Hindlimb muscle (tissue), 1 donor: Measurements from ENCODE around the gene DENND2D. TPM values are rescaled to one million over a fixed set of nuclear protein-coding genes. Genes with fewer than 3 reads are reported as not detected.

Source experiments
- DNase-seq: peaks from one replicate; pipeline ENCODE4 v3.0.0-alpha.2; 2013
- polyA plus RNA-seq: library from polyadenylated mRNA; unstranded; fragments of 120-200 nt; gene quantifications from one replicate; pipeline ENCODE4 v1.2.1, GENCODE V29; 2013; ENCODE audit not compliant: insufficient read length

The DENND2D gene
- polyA plus RNA-seq, 1 donor, result 2.8 TPM

DNA sequence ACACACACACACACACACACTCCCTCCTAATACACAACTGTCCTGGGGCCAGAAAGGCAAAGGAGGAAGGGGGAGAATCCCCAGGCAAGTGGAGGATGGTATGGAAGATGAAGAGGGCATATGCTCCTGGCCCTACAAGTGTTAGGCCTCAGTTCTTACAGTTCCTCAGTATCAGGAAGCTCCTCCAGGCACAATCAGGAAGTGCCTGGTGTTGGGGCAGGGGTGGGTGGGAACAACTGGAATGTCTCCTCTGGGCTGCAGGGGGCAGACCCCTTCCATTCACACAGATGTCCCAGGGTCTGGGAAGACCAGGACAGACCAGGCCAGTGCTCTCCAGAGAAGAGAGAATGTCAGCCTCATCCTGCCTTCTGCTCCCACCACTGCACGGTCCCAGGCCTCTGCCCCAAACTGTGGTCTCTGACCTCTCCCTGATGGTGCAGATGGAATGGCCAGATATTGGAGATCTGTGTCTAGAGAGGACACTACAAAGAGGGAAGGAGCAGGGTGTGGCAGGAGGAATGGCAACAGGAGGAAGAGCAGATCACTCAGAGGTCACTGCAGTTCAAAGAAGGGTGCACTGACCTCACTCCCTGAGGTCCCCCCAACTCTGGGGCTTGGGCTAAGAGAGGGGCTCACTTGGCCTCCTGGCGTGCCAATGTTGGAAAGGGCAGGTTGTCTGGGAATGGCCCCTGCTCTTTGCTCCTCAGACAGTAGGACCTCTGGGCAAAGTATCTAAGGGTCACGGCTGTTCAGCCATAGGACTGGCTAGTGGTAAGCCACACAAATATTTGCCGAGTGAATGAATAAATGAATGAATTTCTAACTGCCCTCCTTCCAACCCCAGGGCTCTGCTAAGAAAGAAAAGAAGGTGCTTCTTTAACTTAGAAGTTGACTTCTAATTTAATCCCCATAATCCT lies 2.5 kb upstream of the DENND2D start:
- DNase-seq, result no peak

DNA sequence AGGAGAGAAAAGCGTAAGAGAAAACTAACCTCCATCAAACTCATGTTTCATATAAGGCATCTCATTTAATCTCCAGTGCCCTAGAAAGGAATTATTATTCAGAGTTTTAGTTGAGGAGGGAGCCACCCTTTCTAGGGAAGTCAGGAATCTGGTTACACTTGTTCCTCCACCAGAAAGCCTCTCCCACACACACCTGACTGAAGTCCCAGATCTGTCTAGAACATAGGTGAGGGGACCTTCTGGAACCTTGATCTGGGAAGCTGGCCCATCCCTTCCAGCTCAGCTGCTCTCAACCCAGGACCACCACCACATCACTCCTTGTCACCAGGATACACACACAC lies 1.9 kb upstream of the DENND2D start:
- no peak for DNase-seq

DNA sequence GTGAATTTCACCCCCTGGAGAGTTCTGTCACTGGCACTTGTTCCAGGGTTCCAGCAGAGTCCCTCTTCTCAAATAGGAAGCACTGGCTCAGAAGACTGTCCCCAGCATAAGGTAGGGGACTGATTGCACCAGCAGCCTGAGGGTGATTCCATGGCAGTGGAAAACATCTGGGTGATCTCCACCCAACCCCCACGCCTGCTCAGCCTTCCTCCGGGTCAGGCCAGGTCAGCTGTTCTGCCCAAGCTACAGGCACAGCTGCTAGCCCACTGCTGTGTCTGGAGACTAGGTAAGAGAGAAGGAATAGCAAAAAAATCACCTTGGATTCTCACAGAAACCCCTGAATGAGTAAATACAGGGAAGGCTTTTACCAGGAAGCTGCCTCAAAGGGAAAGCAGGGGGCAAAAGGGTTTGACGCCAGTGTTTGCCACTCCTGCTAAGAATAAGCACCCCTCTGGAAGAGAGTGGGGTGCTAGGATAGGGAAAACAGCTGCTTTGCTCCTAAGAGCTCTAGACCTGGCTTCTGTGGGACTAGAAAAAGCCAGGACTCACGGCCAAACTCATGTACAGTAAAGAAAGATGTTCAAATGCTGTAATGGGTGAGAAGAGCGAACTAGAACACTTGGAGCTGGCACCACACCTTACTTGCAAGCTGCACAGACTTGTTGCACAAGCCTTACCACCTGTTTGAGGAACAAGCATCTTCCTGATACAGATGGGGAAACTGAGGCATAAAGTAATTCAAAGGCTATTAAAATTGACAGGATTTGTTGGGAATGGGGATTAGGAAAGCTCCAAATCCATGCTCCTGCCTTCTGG lies 1.0 kb upstream of the DENND2D start:
- DNase-seq, result no peak

DNA sequence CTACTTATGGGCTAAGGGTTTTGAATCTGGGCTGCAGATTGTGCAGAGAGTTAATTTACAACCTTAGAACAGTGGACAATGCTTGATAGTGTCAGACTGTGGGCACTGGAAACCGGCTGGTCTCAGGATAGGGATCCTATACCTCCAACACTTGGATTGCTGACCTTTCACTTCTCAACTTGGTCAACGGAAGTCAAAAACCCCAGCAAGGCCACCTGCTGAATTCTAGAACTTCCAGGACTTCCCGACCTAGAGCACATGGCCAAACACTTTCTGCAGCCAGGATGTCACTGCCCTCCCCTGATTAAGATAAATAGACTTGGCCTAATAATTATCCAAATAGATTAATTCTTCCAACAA lies 336 bp upstream of the DENND2D start:
- DNase-seq, result no peak

DNA sequence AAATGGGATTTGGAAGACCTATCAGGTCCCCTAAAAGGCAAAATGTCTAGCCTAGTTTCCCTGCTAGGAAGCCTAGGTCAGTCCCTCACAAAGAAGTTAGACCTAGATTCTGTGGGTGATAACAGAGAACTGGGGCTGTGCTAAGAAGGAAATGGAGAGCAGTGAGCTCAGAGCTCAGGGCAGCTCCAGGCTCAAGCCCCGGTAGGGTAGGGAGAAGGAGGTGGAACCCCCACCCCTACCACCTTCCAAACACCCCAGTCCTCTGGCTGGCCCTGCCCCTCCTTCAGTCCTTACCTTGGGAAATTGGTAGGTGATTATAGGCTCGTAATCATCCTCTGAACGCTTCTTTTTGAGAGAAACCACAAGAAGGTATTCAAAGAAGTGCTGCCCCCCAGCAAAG lies 1.1 kb downstream of the DENND2D start:
- no peak for DNase-seq

DNA sequence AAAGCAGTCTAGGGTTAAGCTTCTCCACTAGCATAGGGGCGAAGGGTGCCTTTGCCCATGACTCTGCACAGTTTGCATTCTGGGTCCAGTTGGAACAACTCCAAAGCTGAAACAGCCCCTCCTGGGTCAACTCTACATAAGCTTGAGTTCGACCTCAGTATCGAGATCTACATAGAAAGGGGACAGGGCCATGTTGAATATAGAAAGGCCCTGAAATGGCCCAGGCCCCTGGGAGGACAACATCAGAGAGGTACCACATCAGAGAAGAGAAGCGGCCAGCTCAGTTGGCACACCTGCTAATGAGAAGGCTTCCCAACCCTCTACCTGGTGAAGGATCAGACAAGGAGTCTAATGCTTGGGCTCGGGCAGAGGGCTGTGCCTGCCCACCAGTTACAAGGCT lies 1.6 kb downstream of the DENND2D start:
- no peak for DNase-seq

DNA sequence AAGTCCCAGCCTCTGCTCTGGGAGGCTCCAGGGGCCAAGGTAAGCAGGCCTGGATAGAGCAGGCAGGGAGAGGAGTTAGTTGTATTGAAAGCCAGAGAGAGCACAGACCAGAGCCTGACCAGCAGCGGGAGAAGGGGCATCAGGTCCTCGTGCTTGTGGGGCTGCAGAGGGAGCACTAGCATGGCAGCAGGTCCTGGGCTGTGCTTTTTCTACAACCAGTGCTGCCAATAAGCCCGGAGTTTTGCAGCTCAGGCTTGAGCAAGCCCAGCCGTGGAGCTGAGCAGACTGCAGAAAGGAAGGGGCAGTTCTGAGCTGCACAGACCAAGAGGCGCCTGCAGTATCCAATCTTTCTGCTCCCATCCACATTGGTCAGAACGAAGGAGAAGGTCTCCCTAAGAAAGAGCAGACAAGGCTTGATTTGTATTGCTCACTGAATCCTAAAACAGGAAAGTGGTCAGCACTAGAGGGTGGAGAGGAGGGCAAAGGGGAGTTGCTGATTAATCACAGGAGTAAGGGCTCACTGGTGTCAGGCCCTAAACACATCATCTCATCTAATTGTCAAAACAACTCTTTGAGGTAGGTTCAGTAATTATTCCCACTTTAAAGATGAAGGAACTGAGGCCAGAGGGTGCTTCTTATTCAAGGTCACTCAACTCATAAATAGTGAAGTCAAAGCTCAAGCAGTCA lies 2.7 kb downstream of the DENND2D start:
- no peak for DNase-seq

DNA sequence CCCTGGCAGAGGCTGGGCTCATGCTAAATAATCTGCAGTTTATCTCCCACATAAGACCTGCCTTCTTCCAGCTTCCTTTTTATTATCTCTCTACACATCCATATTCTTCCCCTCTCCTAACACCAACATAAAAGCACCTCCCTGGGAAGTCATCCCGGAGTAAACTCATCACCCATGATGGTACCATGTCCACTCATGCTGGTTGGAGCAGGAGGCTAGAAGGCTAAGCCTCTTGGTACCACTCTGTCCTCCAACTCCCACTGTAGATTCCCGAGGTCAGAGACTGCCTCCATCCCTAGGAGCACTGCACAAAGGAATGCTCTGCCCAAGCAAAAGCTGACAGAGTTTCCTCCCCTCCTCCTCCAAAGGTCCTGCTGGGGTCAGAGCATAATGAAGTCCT lies 4.2 kb downstream of the DENND2D start:
- DNase-seq, result no peak

DNA sequence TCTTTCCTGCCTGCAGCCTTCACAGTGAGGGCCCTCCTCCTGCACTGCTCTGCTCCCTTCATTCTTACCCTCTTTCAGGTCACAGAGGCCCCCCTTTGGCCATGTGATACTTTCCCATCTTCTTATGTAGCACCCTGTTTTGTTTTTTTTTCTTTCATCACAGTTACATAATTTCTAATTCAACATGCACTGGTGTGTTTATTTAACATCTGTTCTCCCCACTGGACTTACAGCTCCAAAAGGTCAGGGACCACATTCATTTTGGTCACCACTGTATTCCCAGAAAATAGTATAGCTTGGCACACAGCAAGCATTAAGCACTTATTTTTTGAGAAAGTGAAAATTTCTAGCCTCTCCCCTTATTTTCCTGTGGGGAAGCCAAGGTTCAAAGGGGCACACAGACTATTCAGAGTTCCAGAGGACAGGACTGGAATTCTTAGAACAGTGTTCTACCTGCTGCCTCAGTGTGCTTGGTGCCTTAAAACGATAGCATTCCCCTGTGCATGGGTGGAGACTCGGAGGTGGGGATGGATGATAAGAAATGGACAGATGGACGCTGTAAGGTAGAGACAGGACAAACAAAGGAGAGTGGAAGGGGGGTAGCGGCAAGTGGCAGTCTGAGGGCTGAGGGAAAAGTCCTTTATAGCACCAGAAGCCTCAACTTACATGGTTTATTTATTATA lies 5.3 kb downstream of the DENND2D start:
- no peak for DNase-seq

DNA sequence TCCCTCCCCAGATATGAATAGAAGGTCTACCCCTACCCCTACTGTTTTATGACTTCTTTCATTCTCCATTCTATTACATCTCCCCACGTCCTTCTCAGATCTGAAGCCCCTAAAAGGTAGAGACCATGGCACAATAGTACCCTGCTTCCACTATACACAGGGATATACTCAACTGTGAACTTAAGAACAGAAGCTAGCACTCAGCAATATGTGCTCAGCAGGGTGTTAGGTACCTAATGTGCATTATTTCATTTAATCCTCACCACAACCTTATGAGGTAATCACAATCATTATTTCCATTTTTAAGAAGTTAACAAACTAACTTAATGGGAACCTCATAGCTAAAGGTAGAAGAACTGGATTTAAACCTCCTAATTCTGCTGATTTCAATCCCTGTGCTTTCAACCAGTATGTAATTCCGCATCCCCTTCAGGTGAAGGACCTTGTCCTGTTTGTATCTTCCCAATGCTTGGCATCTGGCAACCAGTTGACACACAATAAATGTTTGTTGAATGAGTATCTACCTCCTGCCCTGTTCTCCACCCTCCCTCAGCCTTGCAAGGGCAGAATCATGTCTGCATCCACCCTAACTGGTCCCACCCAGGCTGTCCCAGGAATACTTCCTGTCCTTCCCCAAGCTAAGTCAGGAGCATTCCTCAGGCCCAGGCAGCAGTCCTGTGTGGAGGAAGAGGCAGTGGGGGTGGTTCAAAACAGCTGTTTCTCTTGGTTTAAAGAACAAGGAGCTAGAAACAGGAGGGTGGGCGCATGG lies 6.5 kb downstream of the DENND2D start:
- no peak for DNase-seq

DNA sequence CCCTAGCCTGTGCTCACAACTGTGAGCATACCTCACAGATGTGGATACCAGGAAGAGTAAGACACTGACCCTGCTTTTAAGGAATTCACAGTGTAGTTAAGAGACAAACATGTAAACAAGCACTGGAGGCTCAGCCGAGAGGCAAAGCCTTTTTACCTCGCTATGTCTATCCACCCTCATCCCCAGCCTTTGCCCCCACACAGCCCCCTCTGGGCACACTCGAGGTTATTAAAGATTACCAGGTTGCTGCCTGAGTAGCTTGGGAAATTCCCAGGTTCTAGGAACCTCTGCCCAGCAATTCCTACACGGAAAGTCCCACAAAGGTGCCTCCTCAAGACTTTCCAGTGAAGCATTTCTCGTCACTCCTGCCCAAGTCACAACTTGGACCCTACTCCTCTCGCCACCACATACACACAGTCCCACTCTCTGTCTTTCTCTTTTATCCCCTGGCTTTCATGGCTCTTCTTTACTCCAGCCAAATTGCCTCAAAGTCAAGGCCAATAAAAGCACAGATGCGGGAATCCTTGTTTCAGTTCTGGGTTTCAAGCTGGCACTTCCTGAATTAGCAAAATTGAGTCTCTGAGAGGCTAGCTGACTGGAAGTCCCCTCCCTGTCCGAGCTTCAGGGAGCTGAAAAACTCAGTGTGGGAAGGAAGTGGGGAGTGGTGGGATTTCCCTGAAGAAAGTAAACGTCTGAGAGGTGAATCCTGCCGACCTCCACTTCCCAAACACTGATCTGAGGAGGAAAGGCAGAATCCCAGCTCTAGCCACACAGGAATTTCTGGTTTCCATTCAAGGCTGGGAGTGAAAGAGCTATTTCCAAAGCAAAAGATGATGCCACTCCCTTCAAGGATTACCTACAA lies 7.6 kb downstream of the DENND2D start:
- DNase-seq, result no peak

DNA sequence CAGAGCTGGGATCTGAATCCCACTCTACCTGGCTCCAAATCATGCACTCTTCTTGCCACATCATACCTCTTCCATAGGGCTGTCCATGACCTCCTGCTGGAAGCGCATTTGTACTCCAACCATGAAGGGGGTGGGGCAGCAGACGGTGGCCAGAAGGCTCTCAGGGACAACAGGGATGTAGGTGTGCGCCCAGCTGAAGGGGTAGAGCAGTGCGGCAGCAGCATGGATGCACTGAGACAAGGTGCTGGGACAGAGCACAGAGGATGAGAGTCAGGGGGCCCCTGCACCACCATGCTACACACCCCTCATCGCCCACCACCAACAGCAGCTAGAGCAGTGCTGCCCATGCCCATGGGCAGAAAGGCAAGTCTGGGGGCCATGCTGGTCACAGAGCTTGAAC lies 8.4 kb downstream of the DENND2D start:
- no peak for DNase-seq

DNA sequence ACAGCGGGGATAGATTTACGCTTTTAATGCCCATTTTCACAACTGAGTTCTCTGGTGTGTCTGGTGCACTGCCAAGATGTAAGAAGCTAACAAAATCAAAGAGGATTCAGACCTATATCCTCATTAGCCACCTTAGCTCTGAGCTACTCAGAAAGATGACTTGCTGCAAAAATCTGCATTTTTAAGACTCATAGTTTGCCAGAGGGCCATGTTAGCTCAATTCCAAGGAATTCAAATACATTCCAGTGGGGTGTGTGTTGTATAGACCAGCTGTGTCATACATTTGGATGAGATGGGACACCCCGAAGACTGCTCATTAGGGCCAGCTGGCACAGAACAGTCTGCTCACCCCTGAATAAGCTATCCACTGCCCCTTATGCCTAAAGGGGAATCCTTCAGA lies 8.9 kb downstream of the DENND2D start:
- no peak for DNase-seq

DNA sequence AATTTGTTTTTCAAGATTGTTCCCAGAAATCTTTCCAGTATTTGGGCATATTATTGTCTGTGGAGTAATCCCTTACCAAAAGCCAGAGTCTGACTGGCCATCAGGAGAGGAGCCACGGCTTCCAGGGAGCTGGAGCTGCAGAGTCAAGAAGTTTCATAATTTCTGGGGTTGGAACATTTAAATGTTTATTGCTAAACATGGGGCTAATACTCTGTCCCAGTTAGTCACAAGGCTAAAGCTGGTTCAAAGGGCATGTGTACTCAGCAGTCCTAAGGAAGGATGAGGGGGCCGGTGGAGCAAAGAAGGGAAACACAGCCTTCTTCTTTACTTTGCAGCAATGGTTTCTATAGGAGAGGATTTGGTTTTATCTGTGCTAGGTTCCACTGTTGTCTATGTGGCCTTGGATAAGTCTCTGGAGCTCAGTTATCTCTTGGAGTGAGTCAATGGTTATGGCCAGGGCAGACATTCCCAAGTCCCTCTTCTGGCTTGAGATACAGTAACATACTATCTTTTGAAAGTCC lies 9.5 kb downstream of the DENND2D start:
- DNase-seq, result no peak

DNA sequence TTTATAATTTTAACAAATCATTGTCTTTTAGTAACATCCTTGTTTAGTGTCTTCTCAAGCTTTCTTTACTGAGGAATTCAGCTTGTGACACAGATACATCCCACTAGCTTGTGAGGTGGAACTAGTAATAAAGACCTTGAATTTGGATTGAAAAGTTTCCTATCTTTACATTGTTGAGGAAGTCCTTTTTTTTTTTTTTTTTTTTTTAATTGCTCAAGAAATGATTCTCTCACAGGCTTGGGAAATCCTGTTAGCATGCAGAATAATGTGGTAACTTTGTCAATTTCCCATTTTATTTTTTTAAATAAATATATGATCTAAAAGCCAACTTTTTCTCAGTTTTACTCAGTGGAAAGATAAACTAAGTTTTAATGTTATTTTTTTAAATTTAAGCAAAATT lies 15.8 kb downstream of the DENND2D start:
- DNase-seq, result no peak

DNA sequence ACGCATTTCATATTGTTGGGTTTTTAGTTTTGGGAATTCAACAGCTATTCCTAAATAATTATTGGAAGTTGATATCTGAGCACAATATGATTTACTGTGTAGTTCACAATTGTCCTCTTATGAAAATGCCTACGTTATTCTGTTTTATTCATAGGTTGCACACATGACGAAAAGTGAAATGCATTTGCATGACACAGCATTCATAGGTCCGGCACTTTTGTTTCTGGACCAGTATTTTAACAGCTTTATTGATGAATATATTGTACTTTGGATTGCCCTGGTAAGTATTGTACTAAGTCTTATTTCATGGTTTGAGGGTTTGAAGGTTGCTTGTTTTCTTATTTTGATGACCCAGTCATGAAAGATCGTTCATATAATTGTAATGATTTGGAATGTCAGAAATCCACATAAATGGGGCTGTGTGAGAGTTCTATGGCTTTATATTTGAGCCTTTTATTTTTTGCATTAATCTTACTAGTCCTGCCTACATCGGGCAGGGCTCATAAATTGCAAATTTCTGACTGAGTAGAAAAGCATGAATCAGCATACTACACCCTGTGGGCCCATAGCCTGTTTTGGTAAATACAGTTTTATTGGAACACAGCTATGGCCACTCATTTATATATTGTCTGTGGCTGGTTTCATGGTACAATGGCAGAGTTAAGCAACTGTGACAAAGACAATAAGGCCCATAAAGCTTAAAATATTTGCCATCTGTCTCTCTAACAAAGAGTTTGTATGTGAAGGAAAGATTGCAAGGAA lies 17.0 kb downstream of the DENND2D start:
- DNase-seq, result no peak

DNA sequence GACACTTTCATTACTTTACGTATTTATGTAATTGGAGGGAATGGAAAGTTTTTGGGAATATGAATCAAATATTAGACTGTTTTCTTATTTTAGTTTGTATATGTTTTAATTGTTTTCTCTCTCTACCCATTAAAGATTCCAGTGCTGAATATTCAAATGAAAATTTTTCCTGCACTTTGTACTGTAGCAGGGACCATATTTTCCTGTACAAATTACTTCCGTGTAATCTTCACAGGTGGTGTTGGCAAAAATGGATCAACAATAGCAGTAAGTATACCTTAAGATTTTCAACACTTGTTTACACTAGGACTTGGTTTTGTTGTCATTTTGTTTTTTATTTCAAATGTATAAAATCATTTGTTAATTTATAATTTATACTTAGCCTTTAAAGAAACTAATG lies 18.4 kb downstream of the DENND2D start:
- DNase-seq, result no peak

DNA sequence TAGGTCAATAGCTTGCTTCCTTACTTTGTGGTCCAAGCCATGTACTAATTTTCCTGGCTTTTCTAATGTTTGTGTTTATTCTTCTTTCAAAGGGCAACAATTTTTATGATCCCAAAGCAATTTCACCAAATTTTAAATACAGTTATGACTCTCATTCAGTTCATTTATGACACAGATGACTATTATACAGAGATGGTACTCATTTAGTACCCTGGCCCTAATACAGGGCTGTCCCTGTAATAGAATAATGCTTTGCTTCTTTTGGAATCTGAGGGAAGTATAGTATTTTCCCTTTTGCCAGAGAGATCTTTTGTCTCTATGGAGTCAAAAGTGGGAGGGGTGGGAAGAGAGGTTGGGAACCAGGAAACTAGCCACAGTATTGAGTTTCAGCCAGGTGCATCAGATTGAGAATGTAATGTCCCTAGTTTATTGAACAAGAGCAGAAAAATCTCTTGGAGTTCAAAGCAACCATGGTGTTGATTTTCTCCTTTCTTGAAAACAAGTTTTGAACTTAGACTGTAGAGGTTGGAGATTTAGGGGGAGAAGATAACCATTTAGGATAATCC lies 20.4 kb downstream of the DENND2D start:
- DNase-seq, result no peak

DNA sequence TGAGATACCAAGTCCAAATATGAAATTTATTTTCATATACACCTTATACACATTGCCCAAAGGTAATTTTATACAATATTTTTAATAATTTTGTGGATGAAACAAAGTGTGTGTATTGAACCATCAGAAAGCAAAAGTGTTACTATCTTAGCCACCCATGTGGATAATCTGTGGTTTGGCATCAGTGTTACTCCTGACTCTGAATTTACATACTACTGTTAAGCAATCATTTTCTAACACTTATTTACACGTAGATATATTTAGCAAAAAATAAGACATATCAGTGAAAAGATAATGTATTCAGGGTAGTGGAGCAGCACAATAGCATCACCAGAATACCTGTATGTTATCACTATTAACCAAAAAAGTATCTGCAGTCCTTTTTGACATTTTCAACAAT lies 23.8 kb downstream of the DENND2D start:
- no peak for DNase-seq

DNA sequence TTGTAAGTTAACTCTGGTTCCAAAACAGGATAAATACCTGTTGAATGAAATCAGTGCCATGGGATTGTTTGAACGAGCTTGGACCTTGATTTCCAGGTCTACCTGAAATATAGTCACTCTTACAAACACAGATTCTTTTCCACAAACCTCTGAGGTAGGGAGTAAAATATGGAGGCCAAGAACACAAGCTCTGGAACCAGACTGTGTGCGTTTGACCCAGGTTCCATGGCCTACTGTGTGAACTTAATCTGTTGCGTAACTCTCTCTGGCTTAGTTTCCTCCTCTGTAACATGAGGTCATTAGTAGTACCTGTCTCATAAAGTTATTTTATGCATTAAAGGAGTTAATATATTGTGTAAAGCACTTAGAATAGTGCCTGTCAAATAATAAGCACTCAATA lies 25.1 kb downstream of the DENND2D start:
- DNase-seq, result no peak
